Thoracic aorta (tissue), 2 donors: ENCODE data around the gene POU6F2. TPM values are rescaled to one million over a fixed set of nuclear protein-coding genes. Genes with fewer than 3 reads are reported as not detected.

Experiments
- ATAC-seq: fragments of 150-250 bp; one replicate; pipeline ENCODE4 v1.8.0; 2017; ENCODE audit warnings: low read depth; ENCODE audit not compliant: insufficient number of reproducible peaks, low FRiP score
- DNase-seq: peaks from one replicate; pipeline ENCODE4 v3.0.0-alpha.2; 2020; ENCODE audit warnings: low spot score
- H3K27ac ChIP-seq, 2 donors: fragments of 200-600 bp; sonication (generic); 1 replicate in 1 of 2; 2 replicates in 1 of 2; pipeline ENCODE4 v1.5.1; 2016; ENCODE audit warnings: mild to moderate bottlenecking in 2 of 2, moderate library complexity in 2 of 2
- H3K27me3 ChIP-seq: fragments of 200-600 bp; sonication (generic); replicated peaks from 2 replicates; pipeline ENCODE4 v1.6.0; 2016; ENCODE audit warnings: mild to moderate bottlenecking; ENCODE audit not compliant: insufficient read depth
- H3K36me3 ChIP-seq: fragments of 200-600 bp; sonication (generic); one replicate; pipeline ENCODE4 v1.5.1; 2016
- H3K4me1 ChIP-seq, 2 donors: fragments of 200-600 bp; sonication (generic); 1 replicate in 1 of 2; 2 replicates in 1 of 2; pipeline versions ENCODE4 v1.5.1 to v1.6.0; 2016; ENCODE audit warnings: low read depth in 2 of 2, mild to moderate bottlenecking in 1 of 2; ENCODE audit not compliant: control insufficient read depth in 1 of 2
- H3K4me3 ChIP-seq: fragments of 200-600 bp; sonication (generic); 2 replicates; pipeline ENCODE4 v1.5.1; 2016; ENCODE audit warnings: mild to moderate bottlenecking
- H3K9me3 ChIP-seq: fragments of 200-600 bp; sonication (generic); 2 replicates; pipeline ENCODE4 v1.5.1; 2016
- total RNA-seq, 2 donors: library from RNA; depleted of rRNA; stranded (reverse); fragments of >200 nt; gene quantifications; one replicate each; pipeline versions ENCODE4 v1.1.0 to v1.2.3, GENCODE V29; 2016
- TF ChIP-seq, protein P1 (sequence below): fragments of 200-600 bp; sonication (generic); IDR thresholded peaks from one replicate; pipeline ENCODE4 v1.5.1; 2019; ENCODE audit warnings: antibody characterized with exemption

Gene POU6F2
- total RNA-seq, 2 donors from 2014 or later, result not detected

DNA sequence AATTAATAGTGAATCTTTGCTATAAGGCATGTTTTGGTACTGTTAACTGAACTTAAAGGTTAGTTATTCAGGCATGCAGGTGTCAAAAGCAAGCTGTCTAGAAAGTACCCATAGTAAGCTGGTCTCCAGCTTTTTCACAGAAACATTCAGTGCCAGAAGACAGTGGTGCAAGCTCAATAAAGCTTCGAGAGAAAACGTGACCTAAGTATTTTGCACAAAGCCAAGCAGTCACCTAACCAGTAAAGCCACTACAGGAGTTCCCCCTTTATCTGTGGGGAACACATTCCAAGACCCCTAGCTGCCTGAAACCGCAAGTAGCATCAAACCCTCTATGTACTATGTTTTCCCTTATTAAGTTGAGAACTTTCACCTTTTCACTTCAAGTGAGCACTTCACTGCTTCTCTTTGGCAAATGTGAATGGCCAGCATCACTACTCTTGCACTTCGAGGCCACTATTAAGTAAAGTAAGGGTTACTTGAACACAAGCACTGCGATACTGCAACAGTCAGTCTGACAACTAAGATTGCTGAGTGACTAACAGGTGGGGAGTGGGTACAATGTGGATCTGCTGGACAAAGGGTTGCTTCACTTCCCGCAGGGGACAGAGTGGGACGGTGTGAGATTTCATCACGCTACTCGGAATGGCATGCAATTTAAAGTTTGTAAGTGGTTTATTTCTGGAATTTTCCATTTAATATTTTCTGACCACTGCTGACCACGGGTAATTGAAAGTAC is 334.7 kb downstream of the POU6F2 start:
- Histone ChIP-seq H3K27ac (no peak overlapping the region), H3K27me3 (no peaks in the 10 kb centered on the region), H3K9me3 (no peaks in the 10 kb centered on the region), H3K4me3 (no peak overlapping the region), H3K36me3 (no peaks in the 10 kb centered on the region), H3K4me1 (peaks cover 0 to 15% of the 10 kb centered on the region in 2 donors)
- TF ChIP-seq, protein P1, sequence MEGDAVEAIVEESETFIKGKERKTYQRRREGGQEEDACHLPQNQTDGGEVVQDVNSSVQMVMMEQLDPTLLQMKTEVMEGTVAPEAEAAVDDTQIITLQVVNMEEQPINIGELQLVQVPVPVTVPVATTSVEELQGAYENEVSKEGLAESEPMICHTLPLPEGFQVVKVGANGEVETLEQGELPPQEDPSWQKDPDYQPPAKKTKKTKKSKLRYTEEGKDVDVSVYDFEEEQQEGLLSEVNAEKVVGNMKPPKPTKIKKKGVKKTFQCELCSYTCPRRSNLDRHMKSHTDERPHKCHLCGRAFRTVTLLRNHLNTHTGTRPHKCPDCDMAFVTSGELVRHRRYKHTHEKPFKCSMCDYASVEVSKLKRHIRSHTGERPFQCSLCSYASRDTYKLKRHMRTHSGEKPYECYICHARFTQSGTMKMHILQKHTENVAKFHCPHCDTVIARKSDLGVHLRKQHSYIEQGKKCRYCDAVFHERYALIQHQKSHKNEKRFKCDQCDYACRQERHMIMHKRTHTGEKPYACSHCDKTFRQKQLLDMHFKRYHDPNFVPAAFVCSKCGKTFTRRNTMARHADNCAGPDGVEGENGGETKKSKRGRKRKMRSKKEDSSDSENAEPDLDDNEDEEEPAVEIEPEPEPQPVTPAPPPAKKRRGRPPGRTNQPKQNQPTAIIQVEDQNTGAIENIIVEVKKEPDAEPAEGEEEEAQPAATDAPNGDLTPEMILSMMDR, result no peak
- DNase-seq, result no peak
- ATAC-seq, result no peak

DNA sequence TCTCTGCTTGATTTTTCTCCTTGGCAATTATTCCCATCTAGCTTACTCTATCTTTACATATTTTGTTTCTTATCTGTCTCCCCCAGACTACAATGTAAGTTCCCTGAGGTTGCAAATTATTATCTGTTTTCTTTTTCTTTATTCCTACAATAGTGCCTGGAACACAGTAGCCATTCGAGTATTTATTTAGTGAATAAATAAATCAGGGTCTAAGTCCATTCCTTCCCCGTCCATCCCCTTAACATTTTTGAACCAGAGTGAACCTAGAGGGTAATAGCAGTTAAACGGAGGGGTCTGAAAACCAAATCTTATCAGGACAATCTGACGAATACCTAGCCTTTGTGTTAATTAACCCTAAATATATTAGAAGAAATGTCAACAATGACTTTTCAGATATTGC is 335.7 kb downstream of the POU6F2 start:
- Histone ChIP-seq H3K27me3 (no peaks in the 10 kb centered on the region), H3K9me3 (no peaks in the 10 kb centered on the region), H3K36me3 (no peaks in the 10 kb centered on the region), H3K4me1 (peaks cover 0 to 15% of the 10 kb centered on the region in 2 donors), H3K4me3 (no peak overlapping the region), H3K27ac (no peak overlapping the region)
- no peak for ATAC-seq
- no peak for DNase-seq
- TF ChIP-seq, protein P1, result no peak

DNA sequence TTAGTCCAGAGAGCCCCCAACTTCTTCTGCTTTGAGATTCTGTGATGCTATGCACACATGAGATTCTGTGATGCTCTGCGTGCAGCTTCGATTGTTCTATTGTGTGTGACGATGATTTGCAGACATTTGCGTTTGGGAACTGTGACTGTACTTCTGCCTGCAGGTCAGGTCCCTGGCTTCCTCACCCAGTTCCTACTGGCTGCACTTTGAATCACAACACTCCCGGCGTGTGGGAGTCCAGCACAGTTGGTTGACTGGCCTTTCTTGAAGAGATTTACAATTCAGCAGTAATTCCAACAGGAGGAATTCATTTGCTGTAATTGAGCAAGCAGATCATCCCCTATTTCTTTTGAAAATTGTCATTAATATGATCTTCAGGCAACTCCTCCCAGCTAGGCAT is 336.3 kb downstream of the POU6F2 start:
- Histone ChIP-seq H3K4me1 (peaks cover 0 to 15% of the 10 kb centered on the region in 2 donors), H3K36me3 (no peaks in the 10 kb centered on the region), H3K27ac (no peak overlapping the region), H3K27me3 (no peaks in the 10 kb centered on the region), H3K4me3 (no peak overlapping the region), H3K9me3 (no peaks in the 10 kb centered on the region)
- no peak for DNase-seq
- no peak for ATAC-seq
- TF ChIP-seq, protein P1, result no peak

DNA sequence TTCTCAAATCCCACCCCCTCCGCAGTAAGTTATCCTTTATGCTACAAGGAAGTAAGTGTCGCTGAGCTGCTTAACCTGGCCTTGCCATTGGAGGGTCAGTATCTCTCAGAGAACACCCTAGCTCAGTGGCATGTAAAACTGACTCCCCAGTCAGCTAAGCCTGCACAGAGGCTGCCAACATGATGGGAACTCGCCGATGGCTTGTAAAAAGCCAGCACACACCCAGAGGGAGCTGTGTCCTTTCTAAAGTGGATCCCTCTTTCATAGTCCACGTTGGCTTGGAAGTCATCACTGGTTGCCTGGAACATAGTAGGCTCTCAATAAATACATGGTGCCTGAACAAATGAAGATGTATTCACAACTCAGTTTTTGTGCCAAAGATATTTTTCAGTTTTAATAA is 339.4 kb downstream of the POU6F2 start:
- DNase-seq (no peak), ATAC-seq (no peak)
- Histone ChIP-seq H3K27ac (no peak overlapping the region), H3K36me3 (no peaks in the 10 kb centered on the region), H3K9me3 (no peaks in the 10 kb centered on the region), H3K4me1 (peaks cover 0 to 15% of the 10 kb centered on the region in 2 donors), H3K4me3 (no peak overlapping the region), H3K27me3 (no peaks in the 10 kb centered on the region)
- TF ChIP-seq, protein P1, result no peak

DNA sequence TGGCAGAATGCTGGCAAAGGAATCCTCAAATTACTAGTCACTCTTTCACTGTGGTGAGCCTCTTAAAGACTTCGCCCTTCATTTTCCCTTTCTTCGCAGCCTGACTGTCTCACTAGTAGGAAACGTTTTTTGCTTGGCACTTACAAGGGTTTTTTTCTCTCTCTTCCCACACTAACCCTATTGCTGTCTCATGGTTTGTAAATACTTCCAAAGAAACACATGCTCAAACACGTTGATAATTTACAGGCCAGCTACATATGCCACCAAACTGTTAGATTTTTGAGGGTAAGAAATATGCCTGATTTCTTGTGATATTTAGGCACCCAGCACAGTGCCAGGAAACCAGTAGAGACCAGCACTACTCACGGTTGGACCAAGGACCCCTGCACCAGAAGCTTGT is 340.2 kb downstream of the POU6F2 start:
- TF ChIP-seq, protein P1, result no peak
- H3K4me3 ChIP-seq, result no peak overlapping the region
- H3K27ac ChIP-seq, result no peak overlapping the region
- no peaks in the 10 kb centered on the region for H3K27me3 ChIP-seq
- DNase-seq, result no peak
- no peak for ATAC-seq
- no peaks in the 10 kb centered on the region for H3K36me3 ChIP-seq
- H3K4me1 ChIP-seq, result peaks cover 0 to 15% of the 10 kb centered on the region in 2 donors
- H3K9me3 ChIP-seq, result no peaks in the 10 kb centered on the region
